ENCODE data around the gene KCTD1. TPM values are rescaled to one million over a fixed set of nuclear protein-coding genes. Genes with fewer than 3 reads are reported as not detected.

Gene KCTD1
- total RNA-seq, 1 donor from 2014 or later = 31.8 TPM

GRCh38 chr18:26466026-26466425, 82.3 kb downstream of the KCTD1 start:
- no peak for TF ChIP-seq CTCF (IDR thresholded peaks at IDR 0.05; ENCODE audit: insufficient read depth, low read depth, low read length)
- TF ChIP-seq EZH2 (IDR thresholded peaks at IDR 0.05; ENCODE audit: insufficient read depth, low read length) = no peak
- Histone ChIP-seq H3K9me3 (ENCODE audit: insufficient read depth, low read depth, low read length) (no peaks in the 10 kb centered on the region), H2AFZ (ENCODE audit: low read depth, low read length) (no peak overlapping the region), H3K27ac (ENCODE audit: low read depth, low read length) (no peak overlapping the region), H3K27me3 (ENCODE audit: insufficient read depth, low read length) (no peaks in the 10 kb centered on the region), H3K4me1 (ENCODE audit: insufficient read depth, low read length) (peaks cover 10% of the 10 kb centered on the region), H3K4me2 (ENCODE audit: low read length) (no peak overlapping the region), H4K20me1 (ENCODE audit: insufficient read depth, low read length) (no peaks in the 10 kb centered on the region), H3K4me3 (ENCODE audit: insufficient read depth, low read depth, low read length) (no peak overlapping the region), H3K36me3 (ENCODE audit: insufficient read depth, low read length) (no peaks in the 10 kb centered on the region), H3K9ac (ENCODE audit: low read length) (no peak overlapping the region), H3K79me2 (ENCODE audit: insufficient read depth, low read length) (no peaks in the 10 kb centered on the region)
- H3K27me3 Mint-ChIP-seq (ENCODE audit: low read depth, unreplicated experiment) = no peaks in the 10 kb centered on the region
- no peak overlapping the region for H3K27ac Mint-ChIP-seq (ENCODE audit: unreplicated experiment)
- no peak overlapping the region for H3K4me3 Mint-ChIP-seq (ENCODE audit: unreplicated experiment)
- DNase-seq (ENCODE audit: low read depth) (no peak), FAIRE-seq (no peak)
- no peaks in the 10 kb centered on the region for H3K9me3 Mint-ChIP-seq (ENCODE audit: unreplicated experiment)
- peaks cover 15% of the 10 kb centered on the region for H3K4me1 Mint-ChIP-seq (ENCODE audit: low read depth, unreplicated experiment)
- H3K36me3 Mint-ChIP-seq (ENCODE audit: low read depth, unreplicated experiment) = peaks cover 8% of the 10 kb centered on the region

- no peak for FAIRE-seq
- H3K4me3 Mint-ChIP-seq (ENCODE audit: unreplicated experiment) = no peak overlapping the region
These were observed 82.9 kb downstream of the KCTD1 start for GRCh38 chr18:26465431-26465830.

More at GRCh38 chr18:26465431-26465830, 82.9 kb downstream of the KCTD1 start:
- H3K36me3 Mint-ChIP-seq (ENCODE audit: low read depth, unreplicated experiment) = peaks cover 8% of the 10 kb centered on the region
- Histone ChIP-seq H3K27ac (ENCODE audit: low read depth, low read length) (no peak overlapping the region), H3K9me3 (ENCODE audit: insufficient read depth, low read depth, low read length) (no peaks in the 10 kb centered on the region), H4K20me1 (ENCODE audit: insufficient read depth, low read length) (no peaks in the 10 kb centered on the region), H3K4me1 (ENCODE audit: insufficient read depth, low read length) (peaks cover 10% of the 10 kb centered on the region), H2AFZ (ENCODE audit: low read depth, low read length) (no peak overlapping the region), H3K27me3 (ENCODE audit: insufficient read depth, low read length) (no peaks in the 10 kb centered on the region), H3K36me3 (ENCODE audit: insufficient read depth, low read length) (no peaks in the 10 kb centered on the region), H3K4me2 (ENCODE audit: low read length) (no peak overlapping the region), H3K4me3 (ENCODE audit: insufficient read depth, low read depth, low read length) (no peak overlapping the region), H3K79me2 (ENCODE audit: insufficient read depth, low read length) (no peaks in the 10 kb centered on the region), H3K9ac (ENCODE audit: low read length) (no peak overlapping the region)
- no peak for TF ChIP-seq CTCF (IDR thresholded peaks at IDR 0.05; ENCODE audit: insufficient read depth, low read depth, low read length)
- TF ChIP-seq EZH2 (IDR thresholded peaks at IDR 0.05; ENCODE audit: insufficient read depth, low read length) = no peak
- no peak for DNase-seq (ENCODE audit: low read depth)
- no peaks in the 10 kb centered on the region for H3K27me3 Mint-ChIP-seq (ENCODE audit: low read depth, unreplicated experiment)
- no peaks in the 10 kb centered on the region for H3K9me3 Mint-ChIP-seq (ENCODE audit: unreplicated experiment)
- H3K27ac Mint-ChIP-seq (ENCODE audit: unreplicated experiment) = no peak overlapping the region
- peaks cover 15% of the 10 kb centered on the region for H3K4me1 Mint-ChIP-seq (ENCODE audit: low read depth, unreplicated experiment)

Data from astrocyte (in vitro differentiated cells and primary cell).